Prostate gland (tissue), 2 donors: ENCODE results near the gene CD101. TPM values are rescaled to one million over a fixed set of nuclear protein-coding genes. Genes with fewer than 3 reads are reported as not detected.

Experiments used
- DNase-seq: peaks from one replicate; pipeline ENCODE4 v3.0.0-alpha.2; 2019; ENCODE audit warnings: low spot score
- H3K27ac ChIP-seq, 2 donors: fragments of 200-600 bp; sonication (generic); 2 replicates each; pipeline ENCODE4 v1.5.1; 2017 to 2019
- H3K27me3 ChIP-seq: fragments of 200-600 bp; sonication (generic); replicated peaks from 2 replicates; pipeline ENCODE4 v1.5.1; 2019; ENCODE audit not compliant: insufficient read depth
- H3K36me3 ChIP-seq, 2 donors: fragments of 200-600 bp; sonication (generic); 1 replicate in 1 of 2; 2 replicates in 1 of 2; pipeline versions ENCODE4 v1.5.1 to v1.8.1; 2017 to 2019
- H3K4me1 ChIP-seq: fragments of 200-600 bp; sonication (generic); replicated peaks from 2 replicates; pipeline ENCODE4 v1.5.1; 2019
- H3K4me3 ChIP-seq, 2 donors: fragments of 200-600 bp; sonication (generic); 2 replicates each; pipeline ENCODE4 v1.5.1; 2017 to 2019
- H3K9me3 ChIP-seq: fragments of 200-600 bp; sonication (generic); 2 replicates; pipeline ENCODE4 v1.5.1; 2017
- POLR2A ChIP-seq: fragments of 450-650 bp; IDR thresholded peaks from one replicate; pipeline ENCODE4 v1.6.1; 2016; ENCODE audit warnings: antibody characterized with exemption, mild to moderate bottlenecking
- POLR2AphosphoS5 ChIP-seq: sonication (generic); formaldehyde crosslinking; IDR thresholded peaks from one replicate; pipeline ENCODE4 v1.6.1; 2017; ENCODE audit warnings: antibody characterized with exemption
- WGBS: methylation state at CpG from one replicate; pipeline ENCODE4 v1.1.5; 2018; 5-methylcytosine and 5-hydroxymethylcytosine counted together
- intact Hi-C: fragments of 100-400 bp; cut with DNase I; formaldehyde crosslinking; loops from one replicate; pipeline ENCODE4 v1.14.2; 2022
- total RNA-seq, 2 donors: library from RNA; depleted of rRNA; stranded (reverse); fragments of >200 nt; gene quantifications; one replicate each; pipeline ENCODE4 v1.1.0, GENCODE V29; 2016
- TF ChIP-seq, protein P1 (sequence below), 4 experiments: fragments of 200-600 bp in 2 of 4; fragments of 450-650 bp in 2 of 4; sonication (generic) in 2 of 4; IDR thresholded peaks; 1 replicate in 3 of 4; 2 replicates in 1 of 4; pipeline ENCODE4 v1.5.1; 2016 to 2019; ENCODE audit warnings: antibody characterized with exemption in 4 of 4, mild to moderate bottlenecking in 2 of 4, moderate library complexity in 2 of 4

The CD101 gene
- total RNA-seq, 2 donors from 2014 or later: 0.59 to 1.1 TPM

DNA sequence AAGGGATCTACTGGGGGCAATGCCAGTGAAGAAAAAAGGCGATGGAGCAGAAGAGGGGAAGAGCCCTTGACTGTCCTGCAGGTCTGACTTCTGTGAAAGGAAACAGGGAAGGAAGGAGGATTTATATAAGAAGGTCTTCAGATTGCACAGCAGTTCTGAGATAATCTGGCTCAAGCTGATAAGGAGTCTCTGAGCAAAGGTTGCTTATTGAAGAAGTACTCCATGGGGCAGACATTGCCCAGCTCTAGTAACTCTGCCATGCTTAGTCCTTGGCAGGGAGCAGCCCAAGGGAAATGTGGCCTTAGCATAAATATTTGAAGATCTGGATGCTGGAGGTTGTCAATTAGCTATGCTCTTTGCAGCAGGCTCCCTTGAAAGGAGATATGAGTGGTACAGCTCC, 42.7 kb downstream of the CD101 start:
- Histone ChIP-seq H3K36me3 (no peaks in the 10 kb centered on the region), H3K27me3 (no peaks in the 10 kb centered on the region), H3K4me3 (no peak overlapping the region), H3K4me1 (no peaks in the 10 kb centered on the region), H3K27ac (no peak overlapping the region), H3K9me3 (no peaks in the 10 kb centered on the region)
- intact Hi-C loops: no loop called here
- no peak for DNase-seq
- TF ChIP-seq, protein P1, sequence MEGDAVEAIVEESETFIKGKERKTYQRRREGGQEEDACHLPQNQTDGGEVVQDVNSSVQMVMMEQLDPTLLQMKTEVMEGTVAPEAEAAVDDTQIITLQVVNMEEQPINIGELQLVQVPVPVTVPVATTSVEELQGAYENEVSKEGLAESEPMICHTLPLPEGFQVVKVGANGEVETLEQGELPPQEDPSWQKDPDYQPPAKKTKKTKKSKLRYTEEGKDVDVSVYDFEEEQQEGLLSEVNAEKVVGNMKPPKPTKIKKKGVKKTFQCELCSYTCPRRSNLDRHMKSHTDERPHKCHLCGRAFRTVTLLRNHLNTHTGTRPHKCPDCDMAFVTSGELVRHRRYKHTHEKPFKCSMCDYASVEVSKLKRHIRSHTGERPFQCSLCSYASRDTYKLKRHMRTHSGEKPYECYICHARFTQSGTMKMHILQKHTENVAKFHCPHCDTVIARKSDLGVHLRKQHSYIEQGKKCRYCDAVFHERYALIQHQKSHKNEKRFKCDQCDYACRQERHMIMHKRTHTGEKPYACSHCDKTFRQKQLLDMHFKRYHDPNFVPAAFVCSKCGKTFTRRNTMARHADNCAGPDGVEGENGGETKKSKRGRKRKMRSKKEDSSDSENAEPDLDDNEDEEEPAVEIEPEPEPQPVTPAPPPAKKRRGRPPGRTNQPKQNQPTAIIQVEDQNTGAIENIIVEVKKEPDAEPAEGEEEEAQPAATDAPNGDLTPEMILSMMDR (IDR thresholded peaks at IDR 0.05): no peak
- TF ChIP-seq POLR2A (no peak), POLR2AphosphoS5 (no peak)
- WGBS: 93% methylated on average over 1 of the region's 1 CpG

DNA sequence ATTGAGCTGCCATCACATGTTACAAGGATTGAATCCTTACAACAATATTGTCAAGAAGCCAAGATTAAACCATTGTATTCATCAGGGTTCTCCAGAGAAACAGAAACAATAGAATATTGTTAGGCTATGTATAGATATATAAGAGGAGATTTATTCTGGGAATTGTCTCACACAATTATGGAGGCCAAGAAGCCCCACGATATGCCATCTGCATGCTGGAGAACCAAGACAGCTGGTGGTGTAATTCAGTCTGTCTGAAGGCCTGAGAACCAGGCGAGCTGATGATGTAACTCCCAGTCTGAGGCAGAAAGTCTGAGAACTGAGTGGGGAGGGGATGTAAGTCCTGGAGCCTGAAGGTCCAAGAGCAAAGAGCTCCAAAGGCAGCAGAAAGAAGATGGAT, 44.1 kb downstream of the CD101 start:
- intact Hi-C loops: no loop called here
- no peak for DNase-seq
- WGBS: 71% methylated on average over 2 of the region's 2 CpGs
- Histone ChIP-seq H3K4me3 (no peak overlapping the region), H3K27ac (no peak overlapping the region), H3K4me1 (no peaks in the 10 kb centered on the region), H3K9me3 (no peaks in the 10 kb centered on the region), H3K36me3 (no peaks in the 10 kb centered on the region), H3K27me3 (no peaks in the 10 kb centered on the region)
- no peak for TF ChIP-seq POLR2A

DNA sequence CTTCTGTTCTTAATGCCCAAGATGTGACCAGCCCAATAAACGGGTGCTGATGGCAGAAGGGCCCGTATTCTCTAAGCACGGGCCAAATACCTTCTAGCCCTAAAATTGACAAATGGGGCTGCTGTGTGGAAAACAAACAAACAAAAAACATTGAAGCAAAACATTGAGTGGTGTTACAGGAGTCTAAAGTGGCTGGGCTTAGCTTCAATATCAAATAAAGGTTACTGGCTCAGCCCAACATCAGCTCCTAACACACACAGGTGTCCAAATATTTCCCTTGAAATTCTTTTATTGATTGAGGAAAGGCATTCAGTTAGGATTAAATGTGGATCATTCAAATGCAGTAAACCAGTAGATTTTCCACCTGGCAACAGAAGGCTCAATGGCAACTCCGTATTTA, 45.2 kb downstream of the CD101 start:
- H3K36me3 ChIP-seq: no peaks in the 10 kb centered on the region
- no peak overlapping the region for H3K27ac ChIP-seq
- intact Hi-C loops: no loop called here
- no peaks in the 10 kb centered on the region for H3K9me3 ChIP-seq
- no peak for DNase-seq
- TF ChIP-seq, protein P1 (IDR thresholded peaks at IDR 0.05): no peak
- no peak for TF ChIP-seq POLR2AphosphoS5
- TF ChIP-seq POLR2A: no peak
- no peaks in the 10 kb centered on the region for H3K4me1 ChIP-seq
- no peak overlapping the region for H3K4me3 ChIP-seq
- no peaks in the 10 kb centered on the region for H3K27me3 ChIP-seq
- WGBS: 54% methylated on average over 4 of the region's 4 CpGs

DNA sequence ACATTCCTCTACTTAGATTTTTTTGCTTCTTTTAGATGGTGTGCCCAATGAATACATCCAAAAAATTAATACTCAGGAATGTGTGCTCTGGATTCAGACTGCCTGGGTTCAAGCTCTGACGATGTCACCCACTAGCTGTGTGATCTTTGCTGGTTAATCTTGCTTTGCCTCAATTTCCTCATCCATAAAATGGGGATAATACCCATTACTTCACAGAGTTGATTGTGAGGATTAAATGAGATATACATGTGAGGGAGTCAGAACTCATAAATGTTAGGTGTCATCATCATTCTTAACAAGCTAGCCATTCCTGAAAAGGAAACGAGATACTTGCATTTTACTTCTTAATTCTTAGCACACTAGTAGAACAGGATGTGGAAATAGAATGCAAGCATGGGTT, 45.7 kb downstream of the CD101 start:
- DNase-seq: no peak
- WGBS: 89% methylated on average over 2 of the region's 2 CpGs
- Histone ChIP-seq H3K4me1 (no peaks in the 10 kb centered on the region), H3K36me3 (no peaks in the 10 kb centered on the region), H3K27me3 (no peaks in the 10 kb centered on the region), H3K27ac (no peak overlapping the region), H3K9me3 (no peaks in the 10 kb centered on the region), H3K4me3 (no peak overlapping the region)
- TF ChIP-seq, protein P1 (IDR thresholded peaks at IDR 0.05): no peak
- no peak for TF ChIP-seq POLR2AphosphoS5
- TF ChIP-seq POLR2A: no peak
- intact Hi-C loops: no loop called here

DNA sequence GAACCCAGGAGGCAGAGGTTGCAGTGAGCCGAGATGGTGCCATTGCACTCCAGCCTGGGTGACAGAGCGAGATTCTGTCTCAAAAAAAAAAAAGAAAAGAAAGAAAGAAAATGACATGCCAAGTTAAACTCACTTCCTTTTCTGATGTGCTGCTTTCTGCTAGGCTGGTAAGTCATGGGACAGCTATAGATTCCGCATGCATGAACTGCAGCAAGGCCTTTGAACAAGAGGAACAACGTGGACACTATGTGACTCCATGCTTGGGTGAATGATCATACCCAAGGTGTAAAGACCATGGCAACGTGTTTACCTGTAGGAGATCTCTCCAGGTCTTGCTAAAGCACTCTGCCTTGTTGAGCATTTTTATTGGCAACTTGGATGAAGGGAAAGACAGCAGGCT, 48.3 kb downstream of the CD101 start:
- no peak for DNase-seq
- Histone ChIP-seq H3K27me3 (no peaks in the 10 kb centered on the region), H3K9me3 (no peaks in the 10 kb centered on the region), H3K27ac (no peak overlapping the region), H3K4me1 (no peaks in the 10 kb centered on the region), H3K4me3 (no peak overlapping the region), H3K36me3 (no peaks in the 10 kb centered on the region)
- intact Hi-C loops: no loop called here
- TF ChIP-seq POLR2A (no peak), POLR2AphosphoS5 (no peak)
- TF ChIP-seq, protein P1 (IDR thresholded peaks at IDR 0.05): no peak
- 90% methylated on average over 5 of the region's 5 CpGs for WGBS
